ENCODE measurements around the gene PSMD9. TPM values are rescaled to one million over a fixed set of nuclear protein-coding genes. Genes with fewer than 3 reads are reported as not detected.
A peak's percentile ranks its signal among the peaks of the same experiment; 100 is the strongest.

The PSMD9 gene
- total and polyA plus RNA-seq, 10 of the 15 experiments (the other 5 are each of a cell fraction or from before 2014, with no cell fraction given), result 14.6 to 152 (median 58.1) TPM

- TF ChIP-seq USF2 (IDR thresholded peaks at IDR 0.05; ENCODE audit: borderline replicate concordance, low read depth, low read length), result peak; percentile 92
- peak; percentile 94 for TF ChIP-seq MXI1 (IDR thresholded peaks at IDR 0.05; ENCODE audit: low read depth, low read length)
- 0 out of 2 replicates have a peak, but pooled peaks have one; percentile 40 for TF ChIP-seq YY1 (IDR thresholded peaks at IDR 0.05; ENCODE audit: low read depth, low read length)
- TF ChIP-seq NKRF (conservative IDR thresholded peaks at IDR 0.05), result peak; percentile 57
- peak; percentile 43 for TF ChIP-seq SKIL (IDR thresholded peaks at IDR 0.05; ENCODE audit: low read depth, poor library complexity, severe bottlenecking)
- no peak for TF ChIP-seq FOXK2 (IDR thresholded peaks at IDR 0.05)
- TF ChIP-seq USF1 (IDR thresholded peaks at IDR 0.05; ENCODE audit: borderline replicate concordance, extremely low read length, insufficient read depth, low read depth, low read length), result peak; percentile 98
- no peak for TF ChIP-seq RCOR1 (conservative IDR thresholded peaks at IDR 0.05; ENCODE audit: low read depth, low read length)
- TF ChIP-seq EED (IDR thresholded peaks at IDR 0.05; ENCODE audit: low read depth), result 0 out of 2 replicates have a peak, but pooled peaks have one; percentile 26
- TF ChIP-seq ETV6 (conservative IDR thresholded peaks at IDR 0.05 in 1 of 2, IDR thresholded peaks at IDR 0.05 in 1 of 2; ENCODE audit: borderline replicate concordance in 1 of 2, low read depth in 1 of 2), result no peak
- no peak for TF ChIP-seq ZNF24 (IDR thresholded peaks at IDR 0.05)
- peak; percentile 66 for TF ChIP-seq PBX3 (IDR thresholded peaks at IDR 0.05; ENCODE audit: insufficient replicate concordance, low read depth, low read length)
- TF ChIP-seq KAT2A (conservative IDR thresholded peaks at IDR 0.05; ENCODE audit: control insufficient read depth, low read depth, low read length), result no peak
- peak; percentile 60 to 79 (median 73) for TF ChIP-seq CTCF (IDR thresholded peaks at IDR 0.05 in 2 of 3, conservative IDR thresholded peaks at IDR 0.05 in 1 of 3; ENCODE audit: control insufficient read depth in 2 of 3, extremely low read depth in 1 of 3, insufficient read depth in 1 of 3, low read depth in 3 of 3, low read length in 3 of 3)
- TF ChIP-seq POLR2A (IDR thresholded peaks at IDR 0.05; ENCODE audit: low read depth, low read length), result peak; percentile 67
- TF ChIP-seq PKNOX1 (IDR thresholded peaks at IDR 0.05), result peak; percentile 88
Measured at GRCh38 chr12:121917950-121918678, 29.5 kb downstream of the PSMD9 start, which contains the start of gene CFAP251 (continued).

Measured in GM12878 (cell line).